ENCODE results near the gene CDA. TPM values are rescaled to one million over a fixed set of nuclear protein-coding genes. Genes with fewer than 3 reads are reported as not detected.

Gene CDA
- total and polyA plus RNA-seq, 2 donors from 2014 or later: 6.0 to 29.9 TPM

- Histone ChIP-seq H3K9ac (ENCODE audit: low read length in 3 of 3) (no peak overlapping the region), H3K36me3 (ENCODE audit: control insufficient read depth in 2 of 3, insufficient read depth in 3 of 3, low read length in 3 of 3) (no peaks in the 10 kb centered on the region), H3K27ac (ENCODE audit: low read depth in 2 of 2, low read length in 2 of 2) (no peak overlapping the region), H3K9me3 (ENCODE audit: control insufficient read depth in 2 of 3, insufficient read depth in 1 of 3, low read length in 3 of 3) (no peaks in the 10 kb centered on the region), H3K27me3 (ENCODE audit: control insufficient read depth, insufficient read depth, low read length) (no peaks in the 10 kb centered on the region), H3K4me3 (ENCODE audit: low read length in 3 of 3) (no peak overlapping the region), H3K4me1 (ENCODE audit: control insufficient read depth in 2 of 3, insufficient read depth in 2 of 3, low read depth in 1 of 3, low read length in 3 of 3) (peaks cover 0 to 12% (median 0%) of the 10 kb centered on the region in 3 donors)
- DNase-seq (no peak), FAIRE-seq (no peak)
- intact Hi-C loops (cut with DNase I): no loop called here
- no peak for TF ChIP-seq CTCF (IDR thresholded peaks at IDR 0.05; ENCODE audit: borderline replicate concordance, extremely low read depth, insufficient read depth)
Measured at GRCh38 chr1:20555025-20555757, 33.7 kb upstream of the CDA start.

GRCh38 chr1:20555758-20556120, 33.2 kb upstream of the CDA start:
- FAIRE-seq (no peak), DNase-seq (no peak)
- H3K9ac ChIP-seq (ENCODE audit: low read length in 3 of 3): no peak overlapping the region
- H3K4me1 ChIP-seq (ENCODE audit: control insufficient read depth in 2 of 3, insufficient read depth in 2 of 3, low read depth in 1 of 3, low read length in 3 of 3): peaks cover 0 to 12% (median 0%) of the 10 kb centered on the region in 3 donors
- no peak for TF ChIP-seq CTCF (IDR thresholded peaks at IDR 0.05; ENCODE audit: borderline replicate concordance, extremely low read depth, insufficient read depth)
- H3K27me3 ChIP-seq (ENCODE audit: control insufficient read depth, insufficient read depth, low read length): no peaks in the 10 kb centered on the region
- no peak overlapping the region for H3K4me3 ChIP-seq (ENCODE audit: low read length in 3 of 3)
- no peaks in the 10 kb centered on the region for H3K9me3 ChIP-seq (ENCODE audit: control insufficient read depth in 2 of 3, insufficient read depth in 1 of 3, low read length in 3 of 3)
- no peak overlapping the region for H3K27ac ChIP-seq (ENCODE audit: low read depth in 2 of 2, low read length in 2 of 2)
- no peaks in the 10 kb centered on the region for H3K36me3 ChIP-seq (ENCODE audit: control insufficient read depth in 2 of 3, insufficient read depth in 3 of 3, low read length in 3 of 3)
- intact Hi-C loops (cut with DNase I): no loop called here

- FAIRE-seq: no peak
- no peaks in the 10 kb centered on the region for H3K27me3 ChIP-seq (ENCODE audit: control insufficient read depth, insufficient read depth, low read length)
- no peak overlapping the region for H3K9ac ChIP-seq (ENCODE audit: low read length in 3 of 3)
- no peaks in the 10 kb centered on the region for H3K9me3 ChIP-seq (ENCODE audit: control insufficient read depth in 2 of 3, insufficient read depth in 1 of 3, low read length in 3 of 3)
- intact Hi-C loops (cut with DNase I): no loop called here
- no peak overlapping the region for H3K27ac ChIP-seq (ENCODE audit: low read depth in 2 of 2, low read length in 2 of 2)
- no peak for DNase-seq
- H3K36me3 ChIP-seq (ENCODE audit: control insufficient read depth in 2 of 3, insufficient read depth in 3 of 3, low read length in 3 of 3): no peaks in the 10 kb centered on the region
- H3K4me3 ChIP-seq (ENCODE audit: low read length in 3 of 3): no peak overlapping the region
- H3K4me1 ChIP-seq (ENCODE audit: control insufficient read depth in 2 of 3, insufficient read depth in 2 of 3, low read depth in 1 of 3, low read length in 3 of 3): peaks cover 0 to 3% (median 0%) of the 10 kb centered on the region in 3 donors
- no peak for TF ChIP-seq CTCF (IDR thresholded peaks at IDR 0.05; ENCODE audit: borderline replicate concordance, extremely low read depth, insufficient read depth)
Measured at GRCh38 chr1:20558191-20558590, 30.7 kb upstream of the CDA start.

- no peak for DNase-seq
- TF ChIP-seq CTCF (IDR thresholded peaks at IDR 0.05; ENCODE audit: borderline replicate concordance, extremely low read depth, insufficient read depth): no peak
- Histone ChIP-seq H3K9me3 (ENCODE audit: control insufficient read depth in 2 of 3, insufficient read depth in 1 of 3, low read length in 3 of 3) (no peaks in the 10 kb centered on the region), H3K9ac (ENCODE audit: low read length in 3 of 3) (no peak overlapping the region), H3K27me3 (ENCODE audit: control insufficient read depth, insufficient read depth, low read length) (no peaks in the 10 kb centered on the region), H3K27ac (ENCODE audit: low read depth in 2 of 2, low read length in 2 of 2) (no peak overlapping the region), H3K4me1 (ENCODE audit: control insufficient read depth in 2 of 3, insufficient read depth in 2 of 3, low read depth in 1 of 3, low read length in 3 of 3) (no peaks in the 10 kb centered on the region), H3K36me3 (ENCODE audit: control insufficient read depth in 2 of 3, insufficient read depth in 3 of 3, low read length in 3 of 3) (no peaks in the 10 kb centered on the region), H3K4me3 (ENCODE audit: low read length in 3 of 3) (no peak overlapping the region)
- intact Hi-C loops (cut with DNase I): no loop called here
- FAIRE-seq: no peak
Measured at GRCh38 chr1:20560966-20561365, 27.9 kb upstream of the CDA start.

All from kidney (tissue), 14 donors.